DND-41 (cell line): ENCODE measurements around the gene ANKRD53.
"Not testable (repeated sequence)": the region's sequence is repeated elsewhere in the genome, so short reads cannot be mapped to it uniquely, and the experiment has no call there.

Source experiments
- ATAC-seq: fragments of 200-7000 bp; cut with Tn5 transposase; 3 replicates; pipeline ENCODE4 v1.9.1; 2021; ENCODE audit warnings: low read depth; ENCODE audit not compliant: insufficient read depth
- DNase-seq: peaks from one replicate; pipeline ENCODE4 v3.0.0-alpha.2; 2020
- H2AFZ ChIP-seq: 2 replicates; pipeline ENCODE4 v1.6.0; 2012; ENCODE audit warnings: low read depth, low read length
- H3K27ac ChIP-seq: 2 replicates; pipeline ENCODE4 v1.5.1; 2012; ENCODE audit warnings: low read length, inconsistent platforms
- H3K27me3 ChIP-seq: fragments of 200-600 bp; sonication (generic); 2 replicates; pipeline ENCODE4 v1.6.0; 2012; ENCODE audit warnings: low read length, mild to moderate bottlenecking, inconsistent platforms; ENCODE audit not compliant: insufficient read depth, poor library complexity
- H3K36me3 ChIP-seq: 2 replicates; pipeline ENCODE4 v1.5.1; 2012; ENCODE audit warnings: low read length, inconsistent platforms; ENCODE audit not compliant: insufficient read depth
- H3K4me1 ChIP-seq: 2 replicates; pipeline ENCODE4 v1.5.1; 2012; ENCODE audit warnings: mild to moderate bottlenecking, low read length; ENCODE audit not compliant: insufficient read depth
- H3K4me2 ChIP-seq: 2 replicates; pipeline ENCODE4 v1.6.0; 2012; ENCODE audit warnings: mild to moderate bottlenecking, moderate library complexity, low read length, inconsistent platforms; ENCODE audit not compliant: insufficient read depth
- H3K4me3 ChIP-seq, 2 experiments: fragments of 200-600 bp in 1 of 2; shearing (Covaris generic) in 1 of 2; 2 replicates each; pipeline ENCODE4 v1.5.1; 2012 to 2016; ENCODE audit warnings: inconsistent platforms in 2 of 2, low read length in 2 of 2, mild to moderate bottlenecking in 2 of 2, low read depth in 1 of 2, moderate library complexity in 1 of 2
- H3K79me2 ChIP-seq: 2 replicates; pipeline ENCODE4 v1.6.0; 2012; ENCODE audit warnings: low read length, inconsistent platforms; ENCODE audit not compliant: insufficient read depth
- H3K9ac ChIP-seq: 2 replicates; pipeline ENCODE4 v1.6.0; 2012; ENCODE audit warnings: low read depth, mild to moderate bottlenecking, inconsistent platforms, low read length, moderate library complexity
- H3K9me3 ChIP-seq: 2 replicates; pipeline ENCODE4 v1.5.1; 2012; ENCODE audit warnings: low read length, moderate library complexity, mild to moderate bottlenecking, inconsistent platforms; ENCODE audit not compliant: insufficient read depth, severe bottlenecking
- H4K20me1 ChIP-seq: 2 replicates; pipeline ENCODE4 v1.6.0; 2012; ENCODE audit warnings: low read length; ENCODE audit not compliant: insufficient read depth
- CTCF ChIP-seq: IDR thresholded peaks from 2 replicates; pipeline ENCODE4 v1.5.1; 2012; ENCODE audit warnings: borderline replicate concordance, low read length, moderate library complexity, mild to moderate bottlenecking; ENCODE audit not compliant: poor library complexity, severe bottlenecking; ENCODE audit errors: extremely low read depth
- EZH2 ChIP-seq: IDR thresholded peaks from 3 replicates; pipeline ENCODE4 v1.6.1; 2012; ENCODE audit warnings: borderline replicate concordance, low read depth, mild to moderate bottlenecking, moderate library complexity, low read length, inconsistent platforms; ENCODE audit not compliant: severe bottlenecking

Gene ANKRD53

GRCh38 chr2:70999362-70999761 lies 20.9 kb downstream of the ANKRD53 start:
- H4K20me1 ChIP-seq, result no peaks in the 10 kb centered on the region
- ATAC-seq (no peak), DNase-seq (no peak)
- H3K9me3 ChIP-seq, result no peaks in the 10 kb centered on the region
- no peak for TF ChIP-seq CTCF
- no peak for TF ChIP-seq EZH2
- H3K27me3 ChIP-seq, result no peaks in the 10 kb centered on the region
- H2AFZ ChIP-seq, result no peak overlapping the region
- H3K4me3 ChIP-seq, result no peak overlapping the region
- H3K79me2 ChIP-seq, result peaks cover 2% of the 10 kb centered on the region
- H3K27ac ChIP-seq, result no peak overlapping the region
- H3K4me2 ChIP-seq, result no peak overlapping the region
- H3K4me1 ChIP-seq, result peaks cover 23% of the 10 kb centered on the region
- no peak overlapping the region for H3K9ac ChIP-seq
- no peaks in the 10 kb centered on the region; the same call in 1 of the 2 replicates for H3K36me3 ChIP-seq

- H4K20me1 ChIP-seq, H3K9me3 ChIP-seq, H3K9ac ChIP-seq, H3K4me2 ChIP-seq, H3K79me2 ChIP-seq, H3K36me3 ChIP-seq, H3K27ac ChIP-seq, DNase-seq, H3K4me3 ChIP-seq, ATAC-seq, H2AFZ ChIP-seq, H3K27me3 ChIP-seq: not testable (repeated sequence)
- H3K4me1 ChIP-seq, result peaks cover 22% of the 10 kb centered on the region
Measured at GRCh38 chr2:70999931-71000330, 21.5 kb downstream of the ANKRD53 start.

DNA sequence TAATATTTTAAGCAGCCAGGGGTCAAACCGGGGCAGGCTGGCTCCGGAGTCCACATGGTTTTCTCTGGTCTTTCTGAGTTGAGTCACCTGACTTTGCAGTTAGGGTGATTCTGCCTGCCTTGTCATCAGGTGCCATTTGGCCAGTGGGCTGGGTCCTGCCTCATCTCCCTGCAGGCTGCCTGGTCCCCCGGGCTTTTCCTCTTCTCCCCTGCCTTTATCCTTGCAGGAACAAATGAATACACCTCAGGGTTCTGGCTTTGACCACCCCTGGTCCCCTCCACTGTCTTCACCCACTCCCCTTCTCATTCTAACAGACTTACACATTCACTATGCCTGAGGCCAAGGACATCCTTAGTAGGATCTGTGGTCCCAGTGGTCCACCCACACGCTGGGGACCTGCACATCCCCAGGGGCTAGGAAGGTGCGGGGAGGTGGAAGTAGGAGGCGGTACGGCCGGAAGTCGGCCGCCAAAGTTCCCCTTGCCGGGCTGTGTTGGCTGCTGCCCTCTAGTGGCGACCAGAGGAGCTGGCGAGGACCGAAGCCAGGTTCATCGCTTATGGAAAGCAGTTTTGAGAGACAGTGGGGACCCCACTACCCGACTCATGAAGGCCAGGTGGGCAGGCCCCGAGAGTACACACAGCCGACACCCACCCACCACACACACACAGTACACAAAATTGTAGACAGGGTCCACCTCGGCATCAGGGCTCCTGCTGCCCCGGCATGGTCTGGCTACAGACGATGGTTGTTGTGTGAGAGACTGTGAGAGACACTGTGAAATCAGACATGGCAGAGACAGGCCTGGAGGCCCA lies 22.6 kb downstream of the ANKRD53 start:
- Histone ChIP-seq H3K4me3 (peak overlapping the region; percentile 11 to 62; a peak in 3 of 4 replicates), H3K4me1 (peaks cover 12% of the 10 kb centered on the region), H3K36me3 (no peaks in the 10 kb centered on the region), H3K79me2 (no peaks in the 10 kb centered on the region), H3K27me3 (no peaks in the 10 kb centered on the region), H2AFZ (peak overlapping the region; percentile 91), H4K20me1 (no peaks in the 10 kb centered on the region), H3K9me3 (no peaks in the 10 kb centered on the region), H3K4me2 (peak overlapping the region; percentile 73), H3K27ac (peak overlapping the region; percentile 61), H3K9ac (peak overlapping the region; percentile 46)
- ATAC-seq (peak; percentile 98), DNase-seq (peak; percentile 83)
- peak; percentile 96 for TF ChIP-seq CTCF
- no peak for TF ChIP-seq EZH2

DNA sequence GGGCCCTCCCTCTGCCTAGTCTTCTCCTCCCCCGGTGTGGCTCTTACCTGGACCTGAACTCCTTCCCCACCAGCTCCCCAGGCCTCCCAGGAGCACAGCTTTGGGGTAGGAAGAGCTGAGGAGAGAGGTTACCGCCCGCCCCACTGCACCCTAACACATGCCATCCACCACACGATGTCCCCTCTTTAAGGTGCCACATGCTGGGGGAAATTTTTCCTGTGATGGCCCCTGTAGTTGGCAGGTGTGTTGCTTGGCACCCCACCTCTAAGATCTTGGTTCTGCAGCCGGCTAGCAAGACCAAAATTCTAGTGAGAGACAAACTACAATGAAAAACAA lies 23.1 kb downstream of the ANKRD53 start:
- Histone ChIP-seq H3K4me2 (peak overlapping the region; percentile 73), H3K79me2 (no peaks in the 10 kb centered on the region), H3K4me3 (peak overlapping the region in 1 of 2 experiments; percentile 62; a peak in 1 of 4 replicates), H3K9ac (no peak overlapping the region), H3K4me1 (peaks cover 12% of the 10 kb centered on the region), H3K9me3 (no peaks in the 10 kb centered on the region), H4K20me1 (no peaks in the 10 kb centered on the region), H3K27ac (no peak overlapping the region), H2AFZ (peak overlapping the region; percentile 91), H3K36me3 (no peaks in the 10 kb centered on the region), H3K27me3 (no peaks in the 10 kb centered on the region)
- TF ChIP-seq EZH2 (no peak), CTCF (no peak)
- no peak for DNase-seq
- ATAC-seq, result no peak
